Adrenal gland (tissue), 5 donors: ENCODE results near the gene HTR3C.

ENCODE experiments used
- CTCF ChIP-seq, 6 experiments: fragments of 450-650 bp in 4 of 6; fragments of 200-600 bp in 2 of 6; sonication (generic) in 1 of 6; IDR thresholded peaks; 1 replicate in 5 of 6; 2 replicates in 1 of 6; pipeline versions ENCODE4 v1.5.1 to v1.8.0; 2016 to 2021; ENCODE audit warnings: antibody characterized with exemption in 6 of 6, mild to moderate bottlenecking in 2 of 6, moderate library complexity in 1 of 6
- POLR2A ChIP-seq, 2 donors: fragments of 450-650 bp; IDR thresholded peaks; one replicate each; pipeline ENCODE4 v1.6.1; 2017; ENCODE audit warnings: antibody characterized with exemption in 2 of 2, mild to moderate bottlenecking in 2 of 2, moderate library complexity in 1 of 2
- donor health status: DM: no; HTN: no; CAD: no.

- TF ChIP-seq CTCF (IDR thresholded peaks at IDR 0.05) (no peak), POLR2A (IDR thresholded peaks at IDR 0.05) (no peak)
Measured at GRCh38 chr3:184078851-184079250, 26.0 kb downstream of the HTR3C start.
